ENCODE results near the gene SLC18A2. TPM values are rescaled to one million over a fixed set of nuclear protein-coding genes. Genes with fewer than 3 reads are reported as not detected.

The SLC18A2 gene
- total RNA-seq, 1 experiment from 2014 or later, result not detected

DNA sequence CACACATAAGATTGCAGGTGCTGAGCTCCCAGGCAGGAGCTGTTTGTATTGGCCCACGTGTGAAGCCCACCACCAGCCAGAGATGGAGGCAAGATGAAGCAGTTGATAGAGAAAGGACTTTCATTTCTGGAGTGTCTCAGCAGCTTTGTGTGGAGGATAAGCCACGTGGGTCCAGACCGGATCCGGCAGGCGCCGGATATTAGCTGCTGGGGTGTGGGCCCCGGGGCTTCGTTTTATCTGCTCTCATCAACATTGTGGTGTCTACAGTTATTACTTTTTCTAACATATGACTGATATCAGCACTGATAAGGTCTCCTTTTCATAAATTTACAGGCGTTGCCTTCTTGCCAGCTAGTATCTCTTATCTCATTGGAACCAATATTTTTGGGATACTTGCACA, 25.5 kb downstream of the SLC18A2 start:
- TF ChIP-seq, protein P1, sequence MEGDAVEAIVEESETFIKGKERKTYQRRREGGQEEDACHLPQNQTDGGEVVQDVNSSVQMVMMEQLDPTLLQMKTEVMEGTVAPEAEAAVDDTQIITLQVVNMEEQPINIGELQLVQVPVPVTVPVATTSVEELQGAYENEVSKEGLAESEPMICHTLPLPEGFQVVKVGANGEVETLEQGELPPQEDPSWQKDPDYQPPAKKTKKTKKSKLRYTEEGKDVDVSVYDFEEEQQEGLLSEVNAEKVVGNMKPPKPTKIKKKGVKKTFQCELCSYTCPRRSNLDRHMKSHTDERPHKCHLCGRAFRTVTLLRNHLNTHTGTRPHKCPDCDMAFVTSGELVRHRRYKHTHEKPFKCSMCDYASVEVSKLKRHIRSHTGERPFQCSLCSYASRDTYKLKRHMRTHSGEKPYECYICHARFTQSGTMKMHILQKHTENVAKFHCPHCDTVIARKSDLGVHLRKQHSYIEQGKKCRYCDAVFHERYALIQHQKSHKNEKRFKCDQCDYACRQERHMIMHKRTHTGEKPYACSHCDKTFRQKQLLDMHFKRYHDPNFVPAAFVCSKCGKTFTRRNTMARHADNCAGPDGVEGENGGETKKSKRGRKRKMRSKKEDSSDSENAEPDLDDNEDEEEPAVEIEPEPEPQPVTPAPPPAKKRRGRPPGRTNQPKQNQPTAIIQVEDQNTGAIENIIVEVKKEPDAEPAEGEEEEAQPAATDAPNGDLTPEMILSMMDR (IDR thresholded peaks at IDR 0.05; ENCODE audit: unreplicated experiment), result no peak
- no peak for DNase-seq
- no peaks in the 10 kb centered on the region for H3K36me3 Mint-ChIP-seq (ENCODE audit: insufficient read depth, unreplicated experiment)
- CTCF ChIA-PET, result no interaction called here
- no TSS peak for BruUV-seq (replicated peaks)
- no peak overlapping the region for H3K4me3 Mint-ChIP-seq (ENCODE audit: low read depth, unreplicated experiment)
- no peaks in the 10 kb centered on the region for H3K27me3 Mint-ChIP-seq (ENCODE audit: unreplicated experiment)
- H3K9me3 Mint-ChIP-seq (ENCODE audit: low read depth, unreplicated experiment), result no peaks in the 10 kb centered on the region
- intact Hi-C loops (cut with micrococcal nuclease; ENCODE audit: unreplicated experiment), result no loop called here
- H3K4me1 Mint-ChIP-seq (ENCODE audit: low read depth, unreplicated experiment), result no peaks in the 10 kb centered on the region
- no peak overlapping the region for H3K27ac Mint-ChIP-seq (ENCODE audit: unreplicated experiment)

DNA sequence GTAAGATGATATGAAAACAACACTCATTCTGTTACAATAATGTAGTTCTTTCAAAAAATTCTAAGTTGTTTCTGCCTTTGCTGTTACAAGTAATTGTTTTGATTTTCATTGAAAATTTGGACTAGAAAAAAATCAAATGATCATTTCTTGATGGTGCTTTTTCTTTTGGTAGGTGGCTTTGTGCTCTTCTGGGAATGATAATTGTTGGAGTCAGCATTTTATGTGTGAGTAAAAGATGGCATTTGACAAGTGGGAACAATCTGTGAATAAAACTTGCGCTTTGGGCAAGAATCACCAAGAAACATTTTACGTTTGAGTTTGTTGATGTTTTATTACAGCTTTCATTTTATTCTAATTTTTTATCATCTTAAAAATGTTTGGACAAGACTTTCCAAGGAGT, 25.9 kb downstream of the SLC18A2 start:
- Mint-ChIP-seq H3K36me3 (ENCODE audit: insufficient read depth, unreplicated experiment) (no peaks in the 10 kb centered on the region), H3K27ac (ENCODE audit: unreplicated experiment) (no peak overlapping the region), H3K4me1 (ENCODE audit: low read depth, unreplicated experiment) (no peaks in the 10 kb centered on the region), H3K9me3 (ENCODE audit: low read depth, unreplicated experiment) (no peaks in the 10 kb centered on the region), H3K27me3 (ENCODE audit: unreplicated experiment) (no peaks in the 10 kb centered on the region), H3K4me3 (ENCODE audit: low read depth, unreplicated experiment) (no peak overlapping the region)
- CTCF ChIA-PET, result no interaction called here
- intact Hi-C loops (cut with micrococcal nuclease; ENCODE audit: unreplicated experiment), result no loop called here
- no TSS peak for BruUV-seq (replicated peaks)
- no peak for DNase-seq
- TF ChIP-seq, protein P1 (IDR thresholded peaks at IDR 0.05; ENCODE audit: unreplicated experiment), result no peak

DNA sequence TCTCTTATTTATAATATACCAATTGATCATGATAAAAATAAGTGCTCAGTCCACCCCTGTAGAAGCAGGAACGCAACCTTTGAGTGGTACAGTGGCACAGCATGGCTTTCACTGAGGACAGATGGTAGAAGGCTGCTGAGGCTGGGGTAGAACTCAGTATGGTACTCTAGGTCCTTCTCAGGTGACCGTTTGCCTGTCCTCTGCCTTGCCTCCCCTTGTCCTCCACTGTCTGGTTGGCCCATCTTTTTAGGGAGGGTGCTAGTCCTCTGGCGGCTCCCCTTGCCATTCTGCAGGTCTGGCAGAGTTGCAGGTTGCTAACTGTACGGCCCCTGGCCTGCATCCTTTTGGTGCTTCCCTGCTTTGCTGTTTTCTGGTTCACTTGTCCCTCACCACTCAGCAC, 27.3 kb downstream of the SLC18A2 start:
- TF ChIP-seq, protein P1 (IDR thresholded peaks at IDR 0.05; ENCODE audit: unreplicated experiment), result no peak
- Mint-ChIP-seq H3K36me3 (ENCODE audit: insufficient read depth, unreplicated experiment) (no peaks in the 10 kb centered on the region), H3K9me3 (ENCODE audit: low read depth, unreplicated experiment) (no peaks in the 10 kb centered on the region), H3K27ac (ENCODE audit: unreplicated experiment) (no peak overlapping the region), H3K4me1 (ENCODE audit: low read depth, unreplicated experiment) (no peaks in the 10 kb centered on the region), H3K4me3 (ENCODE audit: low read depth, unreplicated experiment) (no peak overlapping the region), H3K27me3 (ENCODE audit: unreplicated experiment) (no peaks in the 10 kb centered on the region)
- CTCF ChIA-PET, result no interaction called here
- DNase-seq, result no peak
- intact Hi-C loops (cut with micrococcal nuclease; ENCODE audit: unreplicated experiment), result no loop called here
- no TSS peak for BruUV-seq (replicated peaks)

DNA sequence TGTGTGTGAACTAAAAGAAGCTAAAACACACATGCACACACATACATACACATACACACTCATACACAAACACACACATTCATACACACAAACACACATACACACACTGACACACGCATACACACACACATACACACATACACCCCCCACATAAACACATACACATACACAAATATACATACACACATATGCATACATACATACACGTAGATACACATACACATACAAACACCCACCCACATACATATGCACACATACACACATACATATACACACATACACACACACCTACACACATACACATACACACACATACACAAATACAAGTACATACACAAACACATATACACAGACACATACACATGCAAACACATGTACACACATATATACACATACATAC, 28.0 kb downstream of the SLC18A2 start:
- DNase-seq, result no peak
- Mint-ChIP-seq H3K9me3 (ENCODE audit: low read depth, unreplicated experiment) (no peaks in the 10 kb centered on the region), H3K4me3 (ENCODE audit: low read depth, unreplicated experiment) (no peak overlapping the region), H3K27ac (ENCODE audit: unreplicated experiment) (no peak overlapping the region), H3K27me3 (ENCODE audit: unreplicated experiment) (no peaks in the 10 kb centered on the region), H3K36me3 (ENCODE audit: insufficient read depth, unreplicated experiment) (no peaks in the 10 kb centered on the region), H3K4me1 (ENCODE audit: low read depth, unreplicated experiment) (no peaks in the 10 kb centered on the region)
- CTCF ChIA-PET, result no interaction called here
- TF ChIP-seq, protein P1 (IDR thresholded peaks at IDR 0.05; ENCODE audit: unreplicated experiment), result no peak
- intact Hi-C loops (cut with micrococcal nuclease; ENCODE audit: unreplicated experiment), result no loop called here
- BruUV-seq (replicated peaks), result no TSS peak

DNA sequence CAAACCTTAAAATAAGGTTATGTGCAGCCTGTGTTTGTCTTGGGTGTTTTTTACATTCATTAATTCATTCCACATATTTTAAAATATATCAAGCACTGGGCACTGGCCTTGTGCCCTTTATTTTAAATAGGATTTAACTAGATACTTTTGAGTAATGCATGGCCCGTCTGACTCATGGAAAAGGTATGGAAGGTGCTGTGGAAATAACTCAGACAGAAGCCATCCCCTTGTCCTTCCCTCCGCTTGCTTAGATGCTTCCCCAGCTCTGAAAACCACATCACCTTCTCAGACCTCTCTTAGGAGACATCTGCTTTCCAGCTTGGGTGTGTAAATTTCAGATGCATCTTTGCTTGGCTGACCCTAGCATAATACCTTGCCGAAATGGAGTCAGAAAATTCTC, 30.5 kb downstream of the SLC18A2 start:
- CTCF ChIA-PET, result no interaction called here
- no peak overlapping the region for H3K4me3 Mint-ChIP-seq (ENCODE audit: low read depth, unreplicated experiment)
- intact Hi-C loops (cut with micrococcal nuclease; ENCODE audit: unreplicated experiment), result no loop called here
- H3K36me3 Mint-ChIP-seq (ENCODE audit: insufficient read depth, unreplicated experiment), result no peaks in the 10 kb centered on the region
- H3K27ac Mint-ChIP-seq (ENCODE audit: unreplicated experiment), result no peak overlapping the region
- no peaks in the 10 kb centered on the region for H3K4me1 Mint-ChIP-seq (ENCODE audit: low read depth, unreplicated experiment)
- BruUV-seq (replicated peaks), result no TSS peak
- H3K9me3 Mint-ChIP-seq (ENCODE audit: low read depth, unreplicated experiment), result no peaks in the 10 kb centered on the region
- TF ChIP-seq, protein P1 (IDR thresholded peaks at IDR 0.05; ENCODE audit: unreplicated experiment), result no peak
- no peak for DNase-seq
- H3K27me3 Mint-ChIP-seq (ENCODE audit: unreplicated experiment), result no peaks in the 10 kb centered on the region

Data from Calu3 (cell line).